Stimulated activated CD4-positive, alpha-beta T cell treated with anti-CD3 and anti-CD28 coated beads, TNF-alpha, amount 100 ng/mL, for 48 hours (primary cell): ENCODE results near the gene DLGAP1.

ENCODE experiments used
- DNase-seq, 3 donors: peaks; one replicate each; pipeline ENCODE4 v3.0.0-alpha.2; 2020; ENCODE audit warnings: low read depth in 3 of 3

DLGAP1 gene

GRCh38 chr18:4172196-4173100 is 282.7 kb downstream of the DLGAP1 start:
- no peak for DNase-seq

- no peak for DNase-seq
These were observed 297.8 kb downstream of the DLGAP1 start for GRCh38 chr18:4157352-4157751.

GRCh38 chr18:4146797-4147196 is 308.3 kb downstream of the DLGAP1 start:
- no peak for DNase-seq

- DNase-seq, result no peak
These were observed 310.9 kb downstream of the DLGAP1 start for GRCh38 chr18:4144201-4144600.

- DNase-seq, result no peak
These were observed 311.5 kb downstream of the DLGAP1 start for GRCh38 chr18:4143585-4143984.

GRCh38 chr18:4142876-4143275 is 312.2 kb downstream of the DLGAP1 start:
- no peak for DNase-seq

GRCh38 chr18:4134700-4135099 is 320.4 kb downstream of the DLGAP1 start:
- DNase-seq, result no peak

- DNase-seq, result no peak
These were observed 324.1 kb downstream of the DLGAP1 start for GRCh38 chr18:4130734-4131719.

- no peak for DNase-seq
These were observed 328.2 kb downstream of the DLGAP1 start for GRCh38 chr18:4126939-4127338.

- DNase-seq, result no peak
These were observed 329.4 kb downstream of the DLGAP1 start for GRCh38 chr18:4125627-4126230.

- DNase-seq, result no peak
These were observed 329.9 kb downstream of the DLGAP1 start for GRCh38 chr18:4125224-4125623.

- DNase-seq, result no peak
These were observed 335.3 kb downstream of the DLGAP1 start for GRCh38 chr18:4119813-4120212.

- DNase-seq, result no peak
These were observed 335.9 kb downstream of the DLGAP1 start for GRCh38 chr18:4119127-4119648.

- DNase-seq, result no peak
These were observed 347.1 kb downstream of the DLGAP1 start for GRCh38 chr18:4108016-4108415.

- DNase-seq, result no peak
These were observed 348.0 kb downstream of the DLGAP1 start for GRCh38 chr18:4107049-4107467.

- peak; percentile 28 to 49 (median 35) for DNase-seq
These were observed 348.6 kb downstream of the DLGAP1 start for GRCh38 chr18:4106407-4107033.

GRCh38 chr18:4102901-4103300 is 352.2 kb downstream of the DLGAP1 start:
- no peak for DNase-seq

- DNase-seq, result no peak
These were observed 354.1 kb downstream of the DLGAP1 start for GRCh38 chr18:4101009-4101408.

GRCh38 chr18:4096486-4096885 is 358.6 kb downstream of the DLGAP1 start:
- no peak for DNase-seq

- DNase-seq, result no peak
These were observed 361.4 kb downstream of the DLGAP1 start for GRCh38 chr18:4093676-4094075.

GRCh38 chr18:4084382-4084900 is 370.7 kb downstream of the DLGAP1 start:
- DNase-seq, result no peak
